Inflammatory macrophage (primary cell): ENCODE data around the gene LIPJ.

Source experiments
- DNase-seq, 2 donors: peaks; one replicate each; pipeline ENCODE4 v3.0.0-alpha.2; 2020 to 2022
- total RNA-seq, 18 experiments: gene quantifications; one replicate each; lab custom pipeline; 2026; ENCODE audit warnings: mixed read lengths in 6 of 18, inconsistent platforms in 2 of 18; lab: John Stamatoyannopoulos, UW

The LIPJ gene, protein sequence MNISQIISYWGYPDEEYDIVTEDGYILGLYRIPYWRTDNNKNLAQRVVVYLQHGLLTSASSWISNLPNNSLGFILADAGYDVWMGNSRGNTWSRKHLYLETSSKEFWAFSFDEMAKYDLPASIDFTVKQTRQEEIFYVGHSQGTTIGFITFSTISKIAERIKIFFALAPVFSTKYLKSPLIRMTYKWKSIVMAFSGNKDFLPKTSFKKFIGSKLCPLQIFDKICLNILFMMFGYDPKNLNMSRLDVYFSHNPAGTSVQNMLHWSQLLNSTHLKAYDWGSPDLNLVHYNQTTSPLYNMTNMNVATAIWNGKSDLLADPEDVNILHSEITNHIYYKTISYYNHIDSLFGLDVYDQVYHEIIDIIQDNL
- 0 to 0.13 (median 0.02) reads per million in 18 experiments for total RNA-seq

DNA sequence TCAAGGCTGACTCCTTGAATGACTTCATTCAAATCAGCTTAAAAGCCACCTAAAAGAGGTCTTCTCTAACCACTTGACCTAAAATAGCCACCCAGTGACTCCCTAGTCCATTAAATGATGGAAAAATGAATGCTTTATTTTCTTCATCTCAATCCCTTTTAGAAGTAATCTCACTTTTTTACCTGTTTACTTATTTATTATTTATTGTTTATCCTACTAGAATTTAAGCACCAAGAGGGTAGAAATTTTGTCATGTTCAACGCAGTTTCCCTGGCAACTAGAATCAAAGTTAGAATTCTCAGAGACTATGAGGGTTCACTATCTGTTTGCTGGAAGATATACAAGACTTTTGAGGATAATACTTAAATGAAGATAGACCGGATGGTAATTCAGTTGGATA, at the start of gene LIPJ:
TSS of gene LIPJ (plus strand) at position 301 of the 400 bp plus-strand sequence. CDS start 3,926 bp downstream, outside the sequence.
- DNase-seq: no peak

- DNase-seq: no peak
These were observed 49.2 kb upstream of the LIPJ start for GRCh38 chr10:88537322-88537721.

DNA sequence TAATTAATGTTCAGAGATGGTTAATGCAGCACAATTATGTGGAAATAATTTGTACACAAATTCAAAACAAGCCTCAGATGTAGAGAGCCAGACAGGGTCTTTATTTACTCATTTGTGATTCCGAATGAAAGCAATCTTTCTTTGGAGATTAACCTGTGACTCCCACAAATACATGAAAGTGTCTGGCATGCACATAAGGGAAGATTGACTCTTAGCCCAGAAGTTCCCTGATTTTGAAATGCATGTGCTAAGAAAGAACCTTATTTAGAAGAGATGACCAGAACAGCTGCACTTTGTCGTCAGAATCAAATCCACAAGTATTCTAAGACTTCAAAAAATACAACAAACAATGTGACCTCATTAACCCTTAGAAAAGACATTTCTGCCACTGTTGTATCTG, 48.5 kb upstream of the LIPJ start:
- no peak for DNase-seq

DNA sequence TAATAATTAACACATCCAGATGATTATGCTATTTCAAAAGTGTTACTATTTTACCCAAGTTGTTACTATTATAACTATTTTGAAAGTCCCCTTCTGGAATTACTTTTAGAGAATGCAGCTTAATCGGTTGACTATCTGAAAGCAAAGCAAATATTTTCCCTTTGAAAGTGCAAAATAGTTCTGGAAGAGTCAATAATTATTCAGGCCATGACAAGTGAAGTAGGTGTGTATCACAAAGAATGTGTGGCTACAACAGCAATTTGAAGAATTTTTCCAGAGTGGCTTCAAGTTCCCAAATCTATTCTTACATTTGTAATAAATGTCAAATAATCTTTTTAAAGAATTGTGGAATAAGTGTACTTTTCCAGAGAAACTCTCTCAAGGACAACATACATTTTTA, 46.2 kb upstream of the LIPJ start:
- DNase-seq: no peak

DNA sequence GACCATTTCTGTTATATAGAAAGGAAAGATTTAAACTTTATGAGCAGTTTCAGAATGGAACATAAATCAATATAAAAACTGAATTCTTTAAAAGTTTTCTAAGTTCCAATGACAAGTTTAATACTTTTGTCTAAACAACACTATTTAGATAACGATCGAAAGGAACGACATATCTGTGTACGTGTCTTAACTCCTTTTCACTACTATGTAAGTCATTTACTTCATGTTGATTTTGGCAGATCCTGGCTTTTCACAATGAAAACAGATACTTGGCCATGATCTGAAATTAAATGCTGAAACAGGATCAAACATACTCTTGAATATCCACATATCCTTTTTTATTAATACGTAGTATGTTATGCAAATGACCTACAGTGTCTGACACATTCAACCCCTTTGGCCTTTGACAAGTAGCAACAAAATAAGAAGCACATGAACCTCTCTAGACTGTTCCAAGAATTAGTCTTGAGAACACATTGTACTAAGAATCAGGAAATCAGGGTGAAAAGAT, 45.4 kb upstream of the LIPJ start:
- DNase-seq: no peak

GRCh38 chr10:88542522-88542921, 44.0 kb upstream of the LIPJ start:
- DNase-seq: no peak

DNA sequence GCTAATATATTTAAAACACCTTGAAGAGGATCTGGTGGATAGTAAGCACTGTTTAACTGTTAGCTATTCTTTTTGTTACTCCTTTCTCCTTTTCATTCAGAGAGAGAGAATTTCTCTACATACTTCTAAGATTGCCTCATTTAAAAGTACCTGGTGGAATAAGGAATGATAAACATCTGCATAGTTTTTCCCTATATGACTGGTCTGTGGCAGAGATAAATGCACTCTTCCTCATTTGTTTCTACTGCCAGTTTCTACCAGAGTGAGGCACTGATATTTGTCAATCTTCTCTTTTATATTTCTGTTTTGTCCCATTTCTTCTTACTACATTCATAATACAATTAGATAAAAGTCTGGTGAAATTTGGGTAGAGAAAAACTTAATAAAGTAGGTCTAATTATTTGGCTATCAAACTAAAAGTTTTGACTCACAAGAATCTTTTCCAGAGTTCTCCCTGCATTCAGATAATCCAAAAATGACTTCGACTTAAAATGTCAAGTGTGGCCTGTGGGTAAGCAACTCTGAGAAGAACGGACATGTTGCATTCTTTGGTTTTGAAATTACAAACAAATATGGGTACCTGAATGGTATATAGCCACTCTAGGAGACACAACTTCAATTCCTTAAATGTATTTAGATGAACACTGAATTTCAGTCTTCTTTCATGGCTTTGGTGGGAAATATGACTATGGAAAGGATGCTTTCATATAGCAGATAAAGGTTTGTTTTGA, 42.3 kb upstream of the LIPJ start:
- no peak for DNase-seq

DNA sequence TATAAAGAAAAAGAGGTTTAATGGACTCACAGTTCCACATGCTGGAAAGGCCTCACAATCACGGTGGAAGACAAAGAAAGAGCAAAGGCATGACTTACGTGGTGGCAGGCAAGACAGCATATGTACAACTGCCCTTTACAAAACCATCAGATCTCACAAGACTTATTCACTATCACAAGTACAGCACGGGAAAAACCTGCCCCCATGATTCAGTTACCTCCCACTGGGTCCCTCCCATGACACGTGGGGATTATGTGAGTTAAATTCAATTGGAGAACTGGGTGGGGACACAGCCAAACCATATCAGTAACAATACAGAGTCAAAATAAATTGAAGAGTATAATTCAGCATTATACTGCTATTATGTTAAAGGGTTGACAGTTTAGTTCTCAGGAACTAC, 41.2 kb upstream of the LIPJ start:
- DNase-seq: no peak

GRCh38 chr10:88546497-88546896, 40.1 kb upstream of the LIPJ start:
- no peak for DNase-seq

GRCh38 chr10:88551246-88551645, 35.3 kb upstream of the LIPJ start:
- peak; percentile 40 to 43 for DNase-seq

DNA sequence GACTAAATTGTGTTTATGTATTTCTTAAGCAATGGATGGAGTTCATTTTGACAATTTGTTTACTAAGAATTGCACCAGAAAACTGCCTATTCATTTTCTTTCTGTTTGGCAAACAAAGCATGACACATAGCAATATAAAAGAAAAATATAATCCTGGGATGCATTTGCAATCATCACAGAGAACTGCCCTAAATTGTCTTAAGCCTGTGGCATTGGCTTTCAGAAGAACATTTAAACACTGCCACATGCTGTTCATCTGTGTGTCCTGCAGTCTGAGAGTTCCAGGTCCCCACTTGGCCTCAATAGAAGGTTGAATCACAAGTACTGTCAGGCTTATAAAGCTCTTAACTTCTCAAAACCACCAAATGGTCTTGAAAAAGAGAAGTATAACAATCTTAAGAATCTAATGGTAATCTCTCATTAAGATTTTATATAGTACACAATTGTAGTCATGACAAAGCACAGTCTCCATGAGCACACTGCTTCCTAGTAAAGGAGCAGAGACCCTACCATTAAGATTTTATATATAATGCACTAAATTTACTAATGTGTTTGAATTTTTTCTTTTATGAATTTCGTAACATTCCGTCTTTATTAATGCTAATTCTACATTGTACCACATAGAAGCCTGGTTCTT, 33.3 kb upstream of the LIPJ start:
- DNase-seq: peak; percentile 67 to 73

- peak in 1 of 2 donors; percentile 59 for DNase-seq
These were observed 31.2 kb upstream of the LIPJ start for GRCh38 chr10:88555190-88555908.

DNA sequence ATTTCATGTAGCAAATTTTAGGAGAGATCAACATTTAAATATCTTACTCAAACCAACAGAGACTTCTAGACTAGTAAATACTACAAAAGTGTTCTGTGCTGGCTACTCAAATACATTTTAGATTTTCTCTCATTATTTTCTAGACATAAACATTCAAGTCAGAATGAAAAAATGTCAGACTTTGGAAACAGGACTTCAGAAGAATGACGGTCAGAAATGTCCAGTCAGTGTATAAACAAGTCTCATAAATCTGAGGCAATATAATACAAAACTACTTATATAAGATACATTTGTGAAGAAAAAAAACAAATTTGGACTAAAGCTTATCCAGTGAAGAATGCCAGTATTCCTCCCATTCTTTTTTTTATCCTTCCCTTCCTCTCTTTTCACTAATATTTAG, 29.3 kb upstream of the LIPJ start:
- DNase-seq: no peak

DNA sequence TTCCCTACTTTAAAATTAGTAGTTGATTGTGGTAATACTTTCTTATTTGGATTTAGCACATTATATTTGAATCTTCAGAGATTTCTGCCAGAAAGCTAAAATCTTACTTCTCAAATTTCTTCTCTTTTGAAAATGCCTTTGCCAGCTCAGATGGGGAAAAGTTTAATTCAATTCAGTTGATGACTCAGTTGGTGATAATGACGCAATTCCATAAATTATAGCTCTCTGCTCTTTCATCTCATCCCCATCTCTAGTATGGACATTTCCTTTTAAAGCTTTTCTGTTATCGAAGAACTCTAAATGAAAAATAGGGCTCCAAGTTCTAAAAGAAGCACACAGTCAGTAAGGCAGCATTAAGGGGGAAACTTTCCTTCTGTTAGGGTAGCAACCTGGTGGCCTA, 28.9 kb upstream of the LIPJ start:
- no peak for DNase-seq

DNA sequence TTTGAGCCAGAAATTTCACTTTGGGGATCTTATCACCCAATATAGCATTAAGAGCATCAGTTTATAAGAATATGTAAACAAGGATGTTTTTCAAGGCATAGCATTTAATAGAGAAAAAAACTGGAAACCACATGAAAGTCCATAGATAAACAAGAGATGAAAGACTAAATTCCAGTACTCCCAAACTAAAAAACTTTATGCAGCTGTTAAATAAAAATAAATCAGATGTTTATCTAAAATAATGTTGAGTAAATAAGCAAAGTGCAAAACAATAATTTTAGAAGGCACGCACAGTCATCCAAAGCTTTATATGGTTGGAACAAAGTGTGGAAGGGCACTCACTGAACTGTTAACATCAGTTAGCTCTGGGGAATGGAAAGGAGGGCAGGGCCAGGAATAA, 24.4 kb upstream of the LIPJ start:
- no peak for DNase-seq

- peak; percentile 5 to 66 for DNase-seq
These were observed 21.5 kb upstream of the LIPJ start for GRCh38 chr10:88565072-88565471.

GRCh38 chr10:88582411-88582805, 4.2 kb upstream of the LIPJ start:
- no peak for DNase-seq

DNA sequence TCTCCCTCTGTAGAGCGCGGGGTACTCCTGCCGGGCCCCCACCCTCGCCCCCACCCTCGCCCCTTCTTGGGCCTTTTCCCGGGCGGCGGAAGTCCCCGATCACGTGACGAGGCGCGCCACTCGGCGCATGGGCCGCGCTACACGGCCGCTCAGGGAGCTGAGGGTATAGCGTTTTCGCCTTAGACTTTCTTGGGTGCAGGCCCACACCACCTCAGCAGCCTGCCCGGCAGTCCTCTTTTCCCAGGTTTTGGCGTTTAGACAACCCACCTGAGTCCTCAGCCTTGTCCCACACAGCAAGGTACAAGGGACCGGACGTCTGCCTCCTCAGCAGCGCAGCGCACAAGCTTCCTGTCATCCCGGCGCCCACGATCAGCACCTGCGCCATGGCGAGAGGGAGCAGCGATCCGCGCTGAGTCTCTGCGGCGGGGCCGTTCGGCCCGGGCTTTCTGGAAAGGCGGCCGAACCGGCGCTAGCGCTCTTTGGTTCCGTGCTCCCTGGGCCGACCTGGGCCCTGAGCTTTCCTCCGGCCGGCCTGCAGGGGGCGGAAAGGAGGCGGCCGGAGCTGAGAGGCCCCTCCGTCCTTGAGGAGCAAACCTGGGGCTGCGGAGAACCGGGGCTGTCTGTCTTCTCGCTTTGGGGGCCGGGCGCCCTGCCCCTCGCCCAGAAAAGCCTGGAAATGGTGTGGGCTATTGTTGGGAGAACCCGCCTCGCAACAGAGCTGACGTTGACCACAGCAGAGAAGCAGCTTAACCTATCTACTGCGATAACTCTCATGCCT, 3.6 kb upstream of the LIPJ start, which contains the start of gene RNLS:
TSS of gene RNLS (minus strand) at position 513 of the 778 bp plus-strand sequence.
- peak; percentile 54 to 68 for DNase-seq

GRCh38 chr10:88583584-88583957, 3.0 kb upstream of the LIPJ start:
- no peak for DNase-seq

DNA sequence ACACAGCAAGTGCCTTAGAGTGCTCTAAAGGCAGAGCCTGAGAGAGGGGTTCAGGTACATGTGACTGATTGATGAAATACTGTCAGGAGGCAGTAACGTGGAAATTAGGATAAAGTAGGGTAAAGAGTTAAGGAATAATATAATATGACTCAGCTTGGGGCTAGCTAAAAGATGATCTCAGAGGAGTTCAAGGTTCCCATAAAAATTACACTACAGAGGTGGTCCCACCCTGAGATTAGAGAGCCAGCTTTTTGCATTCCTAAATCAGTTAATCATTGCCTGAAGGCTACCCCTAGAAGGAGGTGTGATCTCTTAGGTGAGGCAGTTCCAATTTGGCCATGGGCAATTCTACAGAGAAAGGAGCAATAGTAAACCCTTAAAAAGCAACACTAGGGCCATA, 5.8 kb downstream of the LIPJ start:
- DNase-seq: no peak

DNA sequence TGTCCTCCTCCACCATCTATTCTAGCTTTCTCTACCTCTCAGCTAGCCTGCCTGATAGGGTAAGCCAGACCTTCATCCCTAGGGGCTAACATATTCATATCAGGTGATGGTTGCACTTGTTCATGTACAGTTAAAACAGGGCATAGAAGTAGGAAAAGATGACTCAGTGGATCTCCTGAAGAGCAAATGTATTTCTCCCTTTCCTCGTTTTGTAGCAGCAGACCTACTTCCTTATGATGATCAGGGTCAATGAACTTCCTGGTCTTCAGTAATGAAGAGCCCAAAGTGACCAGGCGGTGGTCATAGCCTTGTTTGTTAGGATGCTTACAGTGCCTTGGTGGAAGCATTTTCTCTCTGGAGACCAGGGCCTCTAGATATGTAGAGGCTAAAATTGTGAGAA, 6.3 kb downstream of the LIPJ start:
- DNase-seq: peak; percentile 44 to 49

GRCh38 chr10:88594482-88594881, 7.9 kb downstream of the LIPJ start:
- DNase-seq: no peak
